Nephron (organoid): ENCODE measurements around the gene TPH2.
A peak's percentile ranks its signal among the peaks of the same experiment; 100 is the strongest.

ENCODE experiments used
- H3K27ac Mint-ChIP-seq, 3 experiments: 2 replicates each; pipeline ENCODE4 v1.8.0; 2020; ENCODE audit warnings: mixed read lengths in 3 of 3, mild to moderate bottlenecking in 2 of 3, moderate library complexity in 1 of 3
- H3K27me3 Mint-ChIP-seq: 2 replicates; pipeline ENCODE4 v1.8.0; 2021; ENCODE audit warnings: low read depth, mild to moderate bottlenecking, moderate library complexity, mixed read lengths
- H3K36me3 Mint-ChIP-seq: 2 replicates; pipeline ENCODE4 v1.8.0; 2020; ENCODE audit warnings: low read depth, mixed read lengths
- H3K4me1 Mint-ChIP-seq: 2 replicates; pipeline ENCODE4 v1.8.0; 2020; ENCODE audit warnings: mixed read lengths
- H3K4me3 Mint-ChIP-seq, 3 experiments: 2 replicates each; pipeline ENCODE4 v1.8.0; 2020; ENCODE audit warnings: mild to moderate bottlenecking in 3 of 3, mixed read lengths in 3 of 3, moderate library complexity in 2 of 3
- H3K9me3 Mint-ChIP-seq: 2 replicates; pipeline ENCODE4 v1.8.0; 2020; ENCODE audit warnings: mixed read lengths
- TF ChIP-seq, protein P1 (sequence below), 3 experiments: fragments of 200-600 bp; sonication (generic); IDR thresholded peaks; one replicate each; pipeline ENCODE4 v1.5.0; 2021; ENCODE audit warnings: antibody characterized with exemption in 3 of 3; ENCODE audit not compliant: unreplicated experiment in 3 of 3

The TPH2 gene

DNA sequence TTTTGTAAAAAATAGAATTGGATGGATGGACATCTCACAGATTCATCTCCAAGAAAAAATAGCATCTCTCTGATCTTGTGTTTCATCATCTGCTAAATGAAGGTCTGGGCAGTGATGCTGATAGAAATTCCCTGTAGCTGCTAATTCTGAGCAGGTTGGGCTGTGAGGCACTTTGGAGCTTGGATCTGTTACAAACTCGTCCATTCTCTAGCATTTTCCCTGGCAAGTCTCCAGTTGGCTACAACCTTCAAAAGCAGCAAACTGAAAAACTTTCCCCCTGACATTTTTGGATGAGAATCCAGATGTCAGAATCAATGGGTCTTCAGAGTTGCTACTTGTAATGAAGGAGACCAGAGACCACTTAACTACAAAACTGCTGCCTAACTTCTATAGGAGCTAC lies 72.7 kb downstream of the TPH2 start:
- Mint-ChIP-seq H3K27me3 (no peaks in the 10 kb centered on the region), H3K36me3 (no peaks in the 10 kb centered on the region), H3K27ac (peak overlapping the region in 1 of 3 experiments; percentile 0), H3K4me3 (no peak overlapping the region), H3K4me1 (peaks cover 23% of the 10 kb centered on the region), H3K9me3 (no peaks in the 10 kb centered on the region)
- TF ChIP-seq, protein P1, sequence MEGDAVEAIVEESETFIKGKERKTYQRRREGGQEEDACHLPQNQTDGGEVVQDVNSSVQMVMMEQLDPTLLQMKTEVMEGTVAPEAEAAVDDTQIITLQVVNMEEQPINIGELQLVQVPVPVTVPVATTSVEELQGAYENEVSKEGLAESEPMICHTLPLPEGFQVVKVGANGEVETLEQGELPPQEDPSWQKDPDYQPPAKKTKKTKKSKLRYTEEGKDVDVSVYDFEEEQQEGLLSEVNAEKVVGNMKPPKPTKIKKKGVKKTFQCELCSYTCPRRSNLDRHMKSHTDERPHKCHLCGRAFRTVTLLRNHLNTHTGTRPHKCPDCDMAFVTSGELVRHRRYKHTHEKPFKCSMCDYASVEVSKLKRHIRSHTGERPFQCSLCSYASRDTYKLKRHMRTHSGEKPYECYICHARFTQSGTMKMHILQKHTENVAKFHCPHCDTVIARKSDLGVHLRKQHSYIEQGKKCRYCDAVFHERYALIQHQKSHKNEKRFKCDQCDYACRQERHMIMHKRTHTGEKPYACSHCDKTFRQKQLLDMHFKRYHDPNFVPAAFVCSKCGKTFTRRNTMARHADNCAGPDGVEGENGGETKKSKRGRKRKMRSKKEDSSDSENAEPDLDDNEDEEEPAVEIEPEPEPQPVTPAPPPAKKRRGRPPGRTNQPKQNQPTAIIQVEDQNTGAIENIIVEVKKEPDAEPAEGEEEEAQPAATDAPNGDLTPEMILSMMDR (IDR thresholded peaks at IDR 0.05; ENCODE audit: unreplicated experiment in 3 of 3): no peak

DNA sequence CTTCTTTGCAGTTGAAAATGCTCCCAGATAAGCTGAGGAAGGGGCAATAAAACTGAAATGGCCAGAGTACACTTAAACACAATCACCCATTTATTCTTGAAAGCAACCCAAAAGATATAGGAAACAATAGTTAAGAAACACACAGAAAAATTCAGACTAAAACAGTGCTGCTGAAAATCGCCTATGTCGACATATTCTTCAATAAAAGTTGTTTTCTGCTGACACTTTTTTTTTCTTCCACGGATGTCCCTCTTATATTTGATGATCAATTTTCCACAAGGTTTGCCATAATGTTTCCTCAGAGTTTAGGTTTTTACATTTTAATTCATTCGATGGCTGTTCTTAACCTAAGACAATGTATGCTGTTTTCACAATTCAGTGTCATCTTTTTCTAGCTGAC lies 74.2 kb downstream of the TPH2 start:
- Mint-ChIP-seq H3K27me3 (no peaks in the 10 kb centered on the region), H3K27ac (no peak overlapping the region), H3K4me1 (peaks cover 14% of the 10 kb centered on the region), H3K36me3 (no peaks in the 10 kb centered on the region), H3K4me3 (no peak overlapping the region), H3K9me3 (no peaks in the 10 kb centered on the region)
- TF ChIP-seq, protein P1 (IDR thresholded peaks at IDR 0.05; ENCODE audit: unreplicated experiment in 3 of 3): no peak

DNA sequence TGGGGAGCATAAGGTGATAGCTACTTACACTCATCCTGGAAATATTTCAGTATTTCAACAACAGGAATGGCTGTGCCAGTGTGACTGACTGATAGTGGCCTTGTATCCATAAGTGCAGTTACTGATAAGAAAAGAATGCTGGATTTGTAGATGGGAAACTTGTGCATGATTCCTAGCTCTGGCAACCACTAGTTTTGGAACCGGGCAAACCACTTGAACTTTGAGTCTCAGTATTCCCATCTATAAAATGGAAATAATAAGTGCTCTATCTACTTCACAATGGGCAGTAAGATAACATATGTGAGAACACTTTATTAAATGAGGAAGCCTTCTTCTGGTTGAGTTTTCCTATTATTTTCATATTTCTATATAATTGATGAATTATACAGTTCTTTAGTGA lies 77.2 kb downstream of the TPH2 start:
- no peaks in the 10 kb centered on the region for H3K36me3 Mint-ChIP-seq
- no peaks in the 10 kb centered on the region for H3K27me3 Mint-ChIP-seq
- H3K4me3 Mint-ChIP-seq: no peak overlapping the region
- TF ChIP-seq, protein P1 (IDR thresholded peaks at IDR 0.05; ENCODE audit: unreplicated experiment in 3 of 3): no peak
- no peaks in the 10 kb centered on the region for H3K9me3 Mint-ChIP-seq
- peaks cover 11% of the 10 kb centered on the region for H3K4me1 Mint-ChIP-seq
- H3K27ac Mint-ChIP-seq: no peak overlapping the region

DNA sequence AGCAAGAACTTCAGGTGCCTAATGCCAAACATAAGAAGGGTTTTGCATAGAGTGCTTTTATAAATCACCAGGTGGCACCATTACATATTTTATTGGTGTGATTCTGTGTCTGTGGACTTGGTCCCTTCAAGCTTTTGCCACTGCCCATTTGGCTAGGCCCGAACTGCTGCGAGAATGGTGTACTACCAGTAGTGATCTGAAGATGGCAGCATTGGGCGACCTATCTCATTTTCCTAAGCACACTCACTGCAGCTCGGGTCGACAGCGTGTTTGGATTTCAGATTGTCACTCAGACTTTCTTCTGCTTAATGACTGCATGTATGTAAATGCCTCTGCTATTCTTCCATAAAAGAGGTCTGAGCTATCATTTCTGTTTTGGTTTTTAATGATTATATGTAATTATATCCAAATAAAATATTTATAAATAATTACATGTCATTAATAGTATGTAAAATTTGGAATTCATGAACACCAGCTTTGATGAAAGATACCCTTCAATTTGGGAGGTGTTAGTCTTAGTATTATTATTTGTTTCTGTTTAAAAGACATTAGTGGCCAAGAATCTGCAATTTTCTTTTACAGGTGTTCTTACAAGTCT lies 78.5 kb downstream of the TPH2 start:
- TF ChIP-seq, protein P1 (IDR thresholded peaks at IDR 0.05; ENCODE audit: unreplicated experiment in 3 of 3): peak; percentile 83 to 90 (median 85)
- Mint-ChIP-seq H3K27me3 (no peaks in the 10 kb centered on the region), H3K36me3 (no peaks in the 10 kb centered on the region), H3K27ac (no peak overlapping the region), H3K4me1 (no peaks in the 10 kb centered on the region), H3K9me3 (no peaks in the 10 kb centered on the region), H3K4me3 (no peak overlapping the region)

DNA sequence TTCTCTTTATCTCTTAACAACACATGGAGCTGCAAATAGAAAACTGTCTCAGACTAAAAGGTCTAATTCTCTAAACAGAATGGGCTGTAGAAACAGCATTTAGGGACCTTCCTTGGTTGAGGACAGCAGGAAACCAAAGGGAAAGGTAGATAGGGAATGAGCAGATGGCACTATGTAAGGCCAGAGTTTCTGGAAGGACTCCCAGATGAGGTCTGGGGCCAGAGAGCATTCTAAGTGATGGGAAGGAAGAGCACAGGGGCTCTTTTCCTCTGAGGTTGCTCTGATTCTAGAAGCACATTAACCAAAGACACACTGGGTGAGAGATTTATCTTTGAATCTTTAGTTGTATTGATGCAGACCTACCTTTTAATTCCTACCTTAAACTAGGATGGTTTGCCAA lies 79.4 kb downstream of the TPH2 start:
- Mint-ChIP-seq H3K27ac (no peak overlapping the region), H3K27me3 (no peaks in the 10 kb centered on the region), H3K9me3 (no peaks in the 10 kb centered on the region), H3K4me3 (no peak overlapping the region), H3K4me1 (no peaks in the 10 kb centered on the region), H3K36me3 (no peaks in the 10 kb centered on the region)
- TF ChIP-seq, protein P1 (IDR thresholded peaks at IDR 0.05; ENCODE audit: unreplicated experiment in 3 of 3): no peak

DNA sequence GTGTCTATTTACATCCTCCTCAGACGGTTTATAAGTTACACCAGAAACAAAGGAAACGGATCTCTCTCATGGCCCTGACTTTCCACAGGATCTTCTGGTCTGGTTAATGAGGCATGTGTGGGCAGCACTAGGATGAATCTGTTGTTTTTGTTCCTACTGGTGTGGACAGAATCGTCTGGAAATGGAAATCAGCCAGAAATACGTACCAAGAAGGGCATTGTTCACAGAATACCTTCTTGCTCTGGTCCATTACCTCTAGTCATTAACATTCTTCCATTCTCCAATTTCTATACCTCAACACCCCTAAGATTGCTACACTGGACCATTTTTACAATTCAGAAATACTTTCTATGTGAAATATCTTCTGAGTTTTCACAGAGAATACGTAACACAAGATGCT lies 86.0 kb downstream of the TPH2 start:
- Mint-ChIP-seq H3K27ac (no peak overlapping the region), H3K36me3 (no peaks in the 10 kb centered on the region), H3K9me3 (no peaks in the 10 kb centered on the region), H3K4me1 (no peaks in the 10 kb centered on the region), H3K27me3 (no peaks in the 10 kb centered on the region), H3K4me3 (no peak overlapping the region)
- TF ChIP-seq, protein P1 (IDR thresholded peaks at IDR 0.05; ENCODE audit: unreplicated experiment in 3 of 3): no peak
